ENCODE measurements around the gene ISM2.

- TF ChIP-seq CTCF (IDR thresholded peaks at IDR 0.05; ENCODE audit: low read depth, low read length) (no peak), EZH2phosphoT487 (IDR thresholded peaks at IDR 0.05; ENCODE audit: low read depth) (no peak)
These were observed 19.8 kb downstream of the ISM2 start for GRCh38 chr14:77478796-77479195.
